22Rv1 (cell line): ENCODE measurements around the gene ADRA1B.
"Not testable (repeated sequence)": the region's sequence is repeated elsewhere in the genome, so short reads cannot be mapped to it uniquely, and the experiment has no call there.

Source experiments
- ZFX ChIP-seq: fragments of 450-650 bp; IDR thresholded peaks from 2 replicates; pipeline ENCODE4 v1.6.1; 2017; ENCODE audit warnings: antibody characterized with exemption, borderline replicate concordance
- TF ChIP-seq, protein P1 (sequence below): fragments of 450-650 bp; IDR thresholded peaks from 2 replicates; pipeline ENCODE4 v1.5.1; 2017; ENCODE audit warnings: mild to moderate bottlenecking

DNA sequence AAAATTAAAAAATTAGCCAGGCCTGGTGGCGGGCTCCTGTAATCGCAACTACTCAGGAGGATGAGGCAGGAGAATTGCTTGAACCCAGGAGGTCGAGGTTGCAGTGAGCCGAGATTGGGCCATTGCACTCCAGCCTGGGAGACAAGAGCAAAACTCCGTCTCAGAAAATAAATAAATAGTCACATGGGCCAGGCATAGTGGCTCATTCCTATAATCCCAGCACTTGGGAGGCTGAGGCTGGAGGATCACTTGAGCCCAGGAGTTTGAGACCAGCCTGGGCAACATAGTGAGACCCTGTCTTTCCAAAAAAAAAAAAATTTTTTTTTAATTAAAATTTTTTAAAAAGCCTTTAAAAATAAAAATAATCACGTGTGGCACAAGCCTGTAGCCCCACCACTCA is 97.9 kb downstream of the ADRA1B start:
- TF ChIP-seq, protein P1, sequence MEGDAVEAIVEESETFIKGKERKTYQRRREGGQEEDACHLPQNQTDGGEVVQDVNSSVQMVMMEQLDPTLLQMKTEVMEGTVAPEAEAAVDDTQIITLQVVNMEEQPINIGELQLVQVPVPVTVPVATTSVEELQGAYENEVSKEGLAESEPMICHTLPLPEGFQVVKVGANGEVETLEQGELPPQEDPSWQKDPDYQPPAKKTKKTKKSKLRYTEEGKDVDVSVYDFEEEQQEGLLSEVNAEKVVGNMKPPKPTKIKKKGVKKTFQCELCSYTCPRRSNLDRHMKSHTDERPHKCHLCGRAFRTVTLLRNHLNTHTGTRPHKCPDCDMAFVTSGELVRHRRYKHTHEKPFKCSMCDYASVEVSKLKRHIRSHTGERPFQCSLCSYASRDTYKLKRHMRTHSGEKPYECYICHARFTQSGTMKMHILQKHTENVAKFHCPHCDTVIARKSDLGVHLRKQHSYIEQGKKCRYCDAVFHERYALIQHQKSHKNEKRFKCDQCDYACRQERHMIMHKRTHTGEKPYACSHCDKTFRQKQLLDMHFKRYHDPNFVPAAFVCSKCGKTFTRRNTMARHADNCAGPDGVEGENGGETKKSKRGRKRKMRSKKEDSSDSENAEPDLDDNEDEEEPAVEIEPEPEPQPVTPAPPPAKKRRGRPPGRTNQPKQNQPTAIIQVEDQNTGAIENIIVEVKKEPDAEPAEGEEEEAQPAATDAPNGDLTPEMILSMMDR = not testable (repeated sequence)
- not testable (repeated sequence) for TF ChIP-seq ZFX
